ENCODE results near the gene PLPP1.

The PLPP1 gene

GRCh38 chr5:55383254-55383653 is 151.5 kb downstream of the PLPP1 start:
- no peak overlapping the region for H3K4me3 ChIP-seq (replicated peaks in 1 of 2; ENCODE audit: low read depth in 2 of 2, low read length in 2 of 2)
- no peak for TF ChIP-seq CTCF (IDR thresholded peaks at IDR 0.05; ENCODE audit: low read depth, low read length)
- no peak for DNase-seq (ENCODE audit: low read depth in 2 of 2)

DNA sequence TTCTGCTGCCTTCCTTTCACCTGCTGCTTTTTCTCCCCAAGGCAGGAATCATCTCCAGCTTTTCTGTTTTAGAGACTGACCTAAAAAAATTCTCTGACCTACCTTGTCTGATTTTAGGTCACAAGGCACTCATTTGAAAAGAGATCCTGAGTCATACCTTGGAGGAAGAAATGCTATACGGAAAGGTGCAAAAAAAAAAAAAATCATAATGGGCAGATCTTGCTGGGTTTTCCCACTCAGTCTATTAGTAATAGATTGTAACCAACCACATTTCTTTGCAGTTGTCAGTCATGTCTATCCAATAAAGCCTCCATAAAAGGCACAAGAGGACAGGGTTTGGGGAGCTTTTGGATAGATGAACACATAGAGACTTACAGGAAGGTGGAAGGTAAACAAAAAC is 157.0 kb downstream of the PLPP1 start:
- TF ChIP-seq CTCF (IDR thresholded peaks at IDR 0.05; ENCODE audit: low read depth, low read length): no peak
- H3K4me3 ChIP-seq (replicated peaks in 1 of 2; ENCODE audit: low read depth in 2 of 2, low read length in 2 of 2): no peak overlapping the region
- DNase-seq (ENCODE audit: low read depth in 2 of 2): no peak
